Stimulated activated CD8-positive, alpha-beta memory T cell treated with anti-CD3 and anti-CD28 coated beads, Interleukin-2, amount 100 ng/mL, for 1 hour (primary cell): ENCODE measurements around the gene LCE3A.
"Not testable (repeated sequence)": the region's sequence is repeated elsewhere in the genome, so short reads cannot be mapped to it uniquely, and the experiment has no call there.

Source experiments
- DNase-seq, 2 donors: peaks; one replicate each; pipeline ENCODE4 v3.0.0-alpha.2; 2020; ENCODE audit warnings: low read depth in 2 of 2

Gene LCE3A

GRCh38 chr1:152622803-152623202 is at the start of gene LCE3A:
TSS of gene LCE3A (minus strand) at chr1:152623103. CDS start at chr1:152623103, 0 bp downstream.
- DNase-seq, result no peak

GRCh38 chr1:152667648-152668047 is 44.7 kb upstream of the LCE3A start:
- DNase-seq, result no peak

GRCh38 chr1:152666171-152666570 is 43.3 kb upstream of the LCE3A start:
- not testable (repeated sequence) for DNase-seq

GRCh38 chr1:152663098-152663497 is 40.2 kb upstream of the LCE3A start, which contains the start of gene LCE2D:
TSS of gene LCE2D (plus strand) at chr1:152663380. CDS start at chr1:152664106, 726 bp downstream.
- DNase-seq, result no peak

GRCh38 chr1:152658649-152659048 is 35.7 kb upstream of the LCE3A start:
- DNase-seq, result no peak

- DNase-seq, result no peak
Observed at GRCh38 chr1:152657677-152658076, 34.8 kb upstream of the LCE3A start.

GRCh38 chr1:152656459-152656858 is 33.6 kb upstream of the LCE3A start:
- no peak for DNase-seq

- DNase-seq, result peak in 1 of 2 donors; percentile 12
Observed at GRCh38 chr1:152654110-152654509, 31.2 kb upstream of the LCE3A start.

- DNase-seq, result no peak
Observed at GRCh38 chr1:152646656-152647055, 23.8 kb upstream of the LCE3A start.

GRCh38 chr1:152645146-152645545 is 22.2 kb upstream of the LCE3A start:
- no peak for DNase-seq

GRCh38 chr1:152643945-152644344 is 21.0 kb upstream of the LCE3A start:
- no peak for DNase-seq

- DNase-seq, result no peak
Observed at GRCh38 chr1:152640351-152640750, 17.4 kb upstream of the LCE3A start.

- no peak for DNase-seq
Observed at GRCh38 chr1:152630596-152630995, 7.7 kb upstream of the LCE3A start.

GRCh38 chr1:152626744-152627143 is 3.8 kb upstream of the LCE3A start:
- no peak for DNase-seq

GRCh38 chr1:152623203-152623844 is 421 bp upstream of the LCE3A start:
- DNase-seq, result no peak

- no peak for DNase-seq
Observed at GRCh38 chr1:152621993-152622392, 910 bp downstream of the LCE3A start.

- DNase-seq, result no peak
Observed at GRCh38 chr1:152613511-152613910, 9.4 kb downstream of the LCE3A start, which contains the start of gene LCE3B. TSS of gene LCE3B (plus strand) at chr1:152613811. CDS start at chr1:152613811, 0 bp downstream.

- no peak for DNase-seq
Observed at GRCh38 chr1:152599934-152600333, 23.0 kb downstream of the LCE3A start, which contains the start of gene LCE3C. TSS of gene LCE3C (plus strand) at chr1:152600234. CDS start at chr1:152600732, 498 bp downstream.

- no peak for DNase-seq
Observed at GRCh38 chr1:152596986-152597385, 25.9 kb downstream of the LCE3A start.

- no peak for DNase-seq
Observed at GRCh38 chr1:152585586-152585985, 37.3 kb downstream of the LCE3A start.

GRCh38 chr1:152582647-152583046 is 40.3 kb downstream of the LCE3A start:
- DNase-seq, result no peak

GRCh38 chr1:152580433-152580832 is 42.5 kb downstream of the LCE3A start, which contains the start of gene LCE3D:
TSS of gene LCE3D (minus strand) at chr1:152580516. CDS start at chr1:152579936, 580 bp downstream.
- DNase-seq, result no peak

GRCh38 chr1:152579526-152579925 is 43.4 kb downstream of the LCE3A start:
- DNase-seq, result not testable (repeated sequence)

- DNase-seq, result no peak
Observed at GRCh38 chr1:152577168-152577567, 45.7 kb downstream of the LCE3A start.
